H1 (cell line): ENCODE results near the gene ZBTB20.

Experiments used
- CHD2 ChIP-seq: IDR thresholded peaks from 2 replicates; pipeline ENCODE4 v1.6.1; 2012; ENCODE audit warnings: low read length, improper control_type of control experiment
- EP300 ChIP-seq, 2 experiments: IDR thresholded peaks; 1 replicate in 1 of 2; 2 replicates in 1 of 2; pipeline ENCODE4 v1.6.1; 2011 to 2012; ENCODE audit warnings: low read depth in 2 of 2, low read length in 2 of 2, mild to moderate bottlenecking in 2 of 2, borderline replicate concordance in 1 of 2, inconsistent platforms in 1 of 2, moderate library complexity in 1 of 2
- EZH2 ChIP-seq: fragments of 200-600 bp; sonication (generic); IDR thresholded peaks from 2 replicates; pipeline ENCODE4 v1.7.1; 2012; ENCODE audit warnings: low read depth, mild to moderate bottlenecking, moderate library complexity, low read length, inconsistent platforms; ENCODE audit not compliant: severe bottlenecking
- FOSL1 ChIP-seq: IDR thresholded peaks from 2 replicates; pipeline ENCODE4 v1.6.1; 2011; ENCODE audit warnings: mild to moderate bottlenecking, low read depth, low read length, moderate library complexity; ENCODE audit not compliant: insufficient read depth
- GABPA ChIP-seq: IDR thresholded peaks from 2 replicates; pipeline ENCODE4 v1.6.1; 2011; ENCODE audit warnings: mild to moderate bottlenecking, low read length, moderate library complexity, borderline replicate concordance; ENCODE audit not compliant: insufficient read depth
- JUND ChIP-seq: IDR thresholded peaks from 2 replicates; pipeline ENCODE4 v1.6.1; 2011; ENCODE audit warnings: mild to moderate bottlenecking, improper control_type of control experiment, low read length
- MAFK ChIP-seq: IDR thresholded peaks from 2 replicates; pipeline ENCODE4 v1.6.1; 2012; ENCODE audit warnings: low read depth, mild to moderate bottlenecking, improper control_type of control experiment, low read length
- POLR2AphosphoS5 ChIP-seq: IDR thresholded peaks from 2 replicates; pipeline ENCODE4 v1.6.1; 2011; ENCODE audit warnings: low read depth, low read length
- RAD21 ChIP-seq, 2 experiments: IDR thresholded peaks in 1 of 2; conservative IDR thresholded peaks in 1 of 2; 2 replicates each; pipeline ENCODE4 v1.6.1; 2011; ENCODE audit warnings: low read depth in 2 of 2, low read length in 2 of 2, improper control_type of control experiment in 1 of 2, inconsistent platforms in 1 of 2, mild to moderate bottlenecking in 1 of 2, moderate library complexity in 1 of 2
- TCF12 ChIP-seq: IDR thresholded peaks from 2 replicates; pipeline ENCODE4 v1.6.1; 2011; ENCODE audit warnings: low read depth, mild to moderate bottlenecking, low read length
- ZNF274 ChIP-seq: IDR thresholded peaks from 2 replicates; pipeline ENCODE4 v1.7.0; 2012; ENCODE audit warnings: low read length, borderline replicate concordance; ENCODE audit errors: extremely low read depth
- TF ChIP-seq, protein P1 (sequence below), 3 experiments: IDR thresholded peaks; 1 replicate in 2 of 3; 2 replicates in 1 of 3; pipeline versions ENCODE4 v1.5.1 to v1.6.1; 2011; ENCODE audit warnings: low read length in 3 of 3, mild to moderate bottlenecking in 3 of 3, inconsistent platforms in 2 of 3, low read depth in 1 of 3, moderate library complexity in 1 of 3; ENCODE audit not compliant: insufficient read depth in 1 of 3; ENCODE audit errors: control extremely low read depth in 1 of 3
- TF ChIP-seq, protein P2 (sequence below): IDR thresholded peaks from 2 replicates; pipeline ENCODE4 v1.6.1; 2011; ENCODE audit warnings: low read length, improper control_type of control experiment

DNA sequence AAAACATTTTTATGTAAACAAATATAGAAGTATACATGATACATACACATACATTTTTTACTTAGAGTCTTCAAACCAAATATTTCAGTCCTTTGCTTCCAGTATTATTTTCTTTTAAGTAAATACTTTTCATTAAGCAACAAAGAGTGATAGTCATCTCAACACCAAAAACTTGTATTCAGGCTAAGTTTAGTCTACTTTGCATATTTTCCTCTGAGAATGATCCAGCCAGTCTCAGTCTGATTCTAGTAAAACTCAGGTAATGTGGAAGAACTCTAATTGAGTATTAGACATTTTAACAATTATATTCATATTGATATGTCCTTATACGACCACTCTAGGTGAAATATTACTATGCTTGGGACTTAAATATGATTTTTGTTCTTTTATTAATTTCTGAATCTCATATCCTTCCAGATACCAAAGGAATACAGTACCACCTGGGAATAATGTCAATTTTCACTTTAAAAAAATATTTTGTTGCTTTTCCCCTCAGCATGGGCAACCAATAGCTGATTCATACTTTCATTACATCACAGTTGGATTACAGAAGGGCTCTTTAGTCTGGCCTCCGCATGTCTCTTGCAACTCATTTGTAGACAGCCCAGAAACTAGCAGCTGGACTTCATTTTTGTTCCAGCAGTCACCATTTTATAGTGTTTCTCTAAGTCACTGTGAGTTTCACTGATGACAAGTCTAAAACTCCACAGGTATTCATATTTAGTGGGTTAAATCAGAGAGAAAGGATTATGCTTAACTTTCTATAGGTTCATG, 390.4 kb downstream of the ZBTB20 start:
- TF ChIP-seq TCF12, result no peak
- no peak for TF ChIP-seq POLR2AphosphoS5
- TF ChIP-seq CHD2, result no peak
- TF ChIP-seq, protein P1, sequence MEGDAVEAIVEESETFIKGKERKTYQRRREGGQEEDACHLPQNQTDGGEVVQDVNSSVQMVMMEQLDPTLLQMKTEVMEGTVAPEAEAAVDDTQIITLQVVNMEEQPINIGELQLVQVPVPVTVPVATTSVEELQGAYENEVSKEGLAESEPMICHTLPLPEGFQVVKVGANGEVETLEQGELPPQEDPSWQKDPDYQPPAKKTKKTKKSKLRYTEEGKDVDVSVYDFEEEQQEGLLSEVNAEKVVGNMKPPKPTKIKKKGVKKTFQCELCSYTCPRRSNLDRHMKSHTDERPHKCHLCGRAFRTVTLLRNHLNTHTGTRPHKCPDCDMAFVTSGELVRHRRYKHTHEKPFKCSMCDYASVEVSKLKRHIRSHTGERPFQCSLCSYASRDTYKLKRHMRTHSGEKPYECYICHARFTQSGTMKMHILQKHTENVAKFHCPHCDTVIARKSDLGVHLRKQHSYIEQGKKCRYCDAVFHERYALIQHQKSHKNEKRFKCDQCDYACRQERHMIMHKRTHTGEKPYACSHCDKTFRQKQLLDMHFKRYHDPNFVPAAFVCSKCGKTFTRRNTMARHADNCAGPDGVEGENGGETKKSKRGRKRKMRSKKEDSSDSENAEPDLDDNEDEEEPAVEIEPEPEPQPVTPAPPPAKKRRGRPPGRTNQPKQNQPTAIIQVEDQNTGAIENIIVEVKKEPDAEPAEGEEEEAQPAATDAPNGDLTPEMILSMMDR (IDR thresholded peaks at IDR 0.05; ENCODE audit: control extremely low read depth in 1 of 3, insufficient read depth in 1 of 3, low read depth in 1 of 3, low read length in 3 of 3), result no peak
- no peak for TF ChIP-seq MAFK
- no peak for TF ChIP-seq EP300 (IDR thresholded peaks at IDR 0.05; ENCODE audit: borderline replicate concordance in 1 of 2, low read depth in 2 of 2, low read length in 2 of 2)
- no peak for TF ChIP-seq EZH2
- TF ChIP-seq, protein P2, sequence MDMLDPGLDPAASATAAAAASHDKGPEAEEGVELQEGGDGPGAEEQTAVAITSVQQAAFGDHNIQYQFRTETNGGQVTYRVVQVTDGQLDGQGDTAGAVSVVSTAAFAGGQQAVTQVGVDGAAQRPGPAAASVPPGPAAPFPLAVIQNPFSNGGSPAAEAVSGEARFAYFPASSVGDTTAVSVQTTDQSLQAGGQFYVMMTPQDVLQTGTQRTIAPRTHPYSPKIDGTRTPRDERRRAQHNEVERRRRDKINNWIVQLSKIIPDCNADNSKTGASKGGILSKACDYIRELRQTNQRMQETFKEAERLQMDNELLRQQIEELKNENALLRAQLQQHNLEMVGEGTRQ, result no peak
- no peak for TF ChIP-seq ZNF274
- TF ChIP-seq GABPA, result no peak
- TF ChIP-seq FOSL1, result no peak
- TF ChIP-seq RAD21 (IDR thresholded peaks at IDR 0.05 in 1 of 2, conservative IDR thresholded peaks at IDR 0.05 in 1 of 2; ENCODE audit: low read depth in 2 of 2, low read length in 2 of 2), result no peak
- no peak for TF ChIP-seq JUND
